CD14-positive monocyte (primary cell): ENCODE measurements around the gene ISM2. TPM values are rescaled to one million over a fixed set of nuclear protein-coding genes. Genes with fewer than 3 reads are reported as not detected.
A peak's percentile ranks its signal among the peaks of the same experiment; 100 is the strongest.

ENCODE experiments used
- DNase-seq, 3 donors: peaks; one replicate each; pipeline ENCODE4 v3.0.0-alpha.2; 2011 to 2022
- H2AFZ ChIP-seq: 2 replicates; pipeline ENCODE4 v1.6.0; 2012; ENCODE audit warnings: mild to moderate bottlenecking, low read depth, low read length, inconsistent platforms; ENCODE audit not compliant: insufficient read depth, poor library complexity, severe bottlenecking
- H3K27ac ChIP-seq, 2 donors: 1 replicate in 1 of 2; 2 replicates in 1 of 2; pipeline ENCODE4 v1.5.1; 2012 to 2013; ENCODE audit warnings: low read length in 2 of 2, control low read depth in 1 of 2, inconsistent platforms in 1 of 2, low read depth in 1 of 2, mild to moderate bottlenecking in 1 of 2
- H3K27me3 ChIP-seq, 2 donors: one replicate each; pipeline versions ENCODE4 v1.6.0 to v1.6.1; 2011 to 2013; ENCODE audit warnings: low read length in 2 of 2; ENCODE audit not compliant: control insufficient read depth in 2 of 2, insufficient read depth in 2 of 2
- H3K36me3 ChIP-seq, 2 donors: replicated peaks in 1 of 2; 1 replicate in 1 of 2; 2 replicates in 1 of 2; pipeline versions ENCODE4 v1.5.1 to v1.6.1; 2012 to 2013; ENCODE audit warnings: low read length in 2 of 2, control low read depth in 1 of 2, inconsistent platforms in 1 of 2, mild to moderate bottlenecking in 1 of 2; ENCODE audit not compliant: insufficient read depth in 2 of 2, control insufficient read depth in 1 of 2
- H3K4me1 ChIP-seq, 2 donors: 1 replicate in 1 of 2; 2 replicates in 1 of 2; pipeline versions ENCODE4 v1.5.1 to v1.6.1; 2012 to 2013; ENCODE audit warnings: low read length in 2 of 2, control low read depth in 1 of 2, inconsistent platforms in 1 of 2, mild to moderate bottlenecking in 1 of 2, moderate library complexity in 1 of 2; ENCODE audit not compliant: insufficient read depth in 2 of 2, control insufficient read depth in 1 of 2
- H3K4me2 ChIP-seq: replicated peaks from 2 replicates; pipeline ENCODE3; 2012; ENCODE audit warnings: low read length, moderate library complexity, mild to moderate bottlenecking; ENCODE audit not compliant: poor library complexity, severe bottlenecking; ENCODE audit errors: extremely low read depth
- H3K4me3 ChIP-seq, 3 experiments: fragments of 200-600 bp in 1 of 3; sonication (generic) in 1 of 3; replicated peaks in 1 of 3; 1 replicate in 2 of 3; 2 replicates in 1 of 3; pipeline ENCODE4 v1.5.1; 2011 to 2013; ENCODE audit warnings: low read length in 3 of 3, mild to moderate bottlenecking in 3 of 3, control low read depth in 2 of 3, low read depth in 2 of 3, inconsistent platforms in 1 of 3, moderate library complexity in 1 of 3
- H3K79me2 ChIP-seq: 2 replicates; pipeline ENCODE4 v1.6.0; 2012; ENCODE audit warnings: mild to moderate bottlenecking, control low read depth, inconsistent platforms, low read length, moderate library complexity; ENCODE audit not compliant: insufficient read depth
- H3K9ac ChIP-seq: 2 replicates; pipeline ENCODE4 v1.6.0; 2017; ENCODE audit warnings: low read length, mild to moderate bottlenecking; ENCODE audit not compliant: insufficient read depth, poor library complexity, severe bottlenecking
- H3K9me3 ChIP-seq, 2 donors: replicated peaks in 1 of 2; 1 replicate in 1 of 2; 2 replicates in 1 of 2; pipeline versions ENCODE4 v1.5.1 to v1.6.1; 2012 to 2013; ENCODE audit warnings: low read length in 2 of 2, control low read depth in 1 of 2; ENCODE audit not compliant: control insufficient read depth in 1 of 2, insufficient read depth in 1 of 2
- H4K20me1 ChIP-seq: 2 replicates; pipeline ENCODE4 v1.6.0; 2012; ENCODE audit warnings: mild to moderate bottlenecking, low read length, control low read depth, moderate library complexity; ENCODE audit not compliant: insufficient read depth
- H3K27ac Mint-ChIP-seq, 7 donors: one replicate each; pipeline ENCODE4 v1.8.0; 2020; ENCODE audit warnings: mild to moderate bottlenecking in 7 of 7, mixed read lengths in 7 of 7, moderate library complexity in 6 of 7, inconsistent platforms in 2 of 7
- H3K27me3 Mint-ChIP-seq, 3 donors: one replicate each; pipeline ENCODE4 v1.8.0; 2021 to 2022; ENCODE audit warnings: low read depth in 3 of 3, mild to moderate bottlenecking in 3 of 3, mixed read lengths in 3 of 3, moderate library complexity in 3 of 3, inconsistent platforms in 1 of 3
- H3K36me3 Mint-ChIP-seq, 2 donors: one replicate each; pipeline ENCODE4 v1.8.0; 2020; ENCODE audit warnings: mixed read lengths in 2 of 2, inconsistent platforms in 1 of 2, mild to moderate bottlenecking in 1 of 2
- H3K4me1 Mint-ChIP-seq: one replicate; pipeline ENCODE4 v1.8.0; 2020; ENCODE audit warnings: mild to moderate bottlenecking, mixed read lengths
- H3K4me3 Mint-ChIP-seq, 2 donors: one replicate each; pipeline ENCODE4 v1.8.0; 2020; ENCODE audit warnings: mild to moderate bottlenecking in 2 of 2, mixed read lengths in 2 of 2, moderate library complexity in 1 of 2
- H3K9me3 Mint-ChIP-seq, 7 donors: one replicate each; pipeline ENCODE4 v1.8.0; 2020 to 2022; ENCODE audit warnings: mixed read lengths in 7 of 7, mild to moderate bottlenecking in 6 of 7, moderate library complexity in 6 of 7, inconsistent platforms in 2 of 7
- WGBS: methylation state at CpG from one replicate; pipeline ENCODE4 v1.1.5; 2013; ENCODE audit warnings: missing lambda C conversion rate; ENCODE audit not compliant: insufficient coverage; 5-methylcytosine and 5-hydroxymethylcytosine counted together
- intact Hi-C, 2 donors: fragments of 100-400 bp; cut with micrococcal nuclease; formaldehyde crosslinking; loops; one replicate each; pipeline versions ENCODE4 v1.15.0 to v1.15.1; 2023
- polyA plus RNA-seq, 3 donors: library from polyadenylated mRNA; depleted of rRNA in 1 of 3; unstranded in 2 of 3; stranded (reverse) in 1 of 3; fragments of 300-500 nt in 2 of 3; fragments of >200 nt in 1 of 3; fragmentation: Illumina TruSeq in 2 of 3; gene quantifications; 1 replicate in 2 of 3; 2 replicates in 1 of 3; pipeline ENCODE4 v1.2.3, GENCODE V29; 2012 to 2021
- TF ChIP-seq, protein P1 (sequence below): fragments of 200-600 bp; IDR thresholded peaks from one replicate; pipeline ENCODE4 v1.8.0; 2022; ENCODE audit warnings: antibody characterized with exemption, mild to moderate bottlenecking

ISM2 gene
- polyA plus RNA-seq, 3 donors: not detected

DNA sequence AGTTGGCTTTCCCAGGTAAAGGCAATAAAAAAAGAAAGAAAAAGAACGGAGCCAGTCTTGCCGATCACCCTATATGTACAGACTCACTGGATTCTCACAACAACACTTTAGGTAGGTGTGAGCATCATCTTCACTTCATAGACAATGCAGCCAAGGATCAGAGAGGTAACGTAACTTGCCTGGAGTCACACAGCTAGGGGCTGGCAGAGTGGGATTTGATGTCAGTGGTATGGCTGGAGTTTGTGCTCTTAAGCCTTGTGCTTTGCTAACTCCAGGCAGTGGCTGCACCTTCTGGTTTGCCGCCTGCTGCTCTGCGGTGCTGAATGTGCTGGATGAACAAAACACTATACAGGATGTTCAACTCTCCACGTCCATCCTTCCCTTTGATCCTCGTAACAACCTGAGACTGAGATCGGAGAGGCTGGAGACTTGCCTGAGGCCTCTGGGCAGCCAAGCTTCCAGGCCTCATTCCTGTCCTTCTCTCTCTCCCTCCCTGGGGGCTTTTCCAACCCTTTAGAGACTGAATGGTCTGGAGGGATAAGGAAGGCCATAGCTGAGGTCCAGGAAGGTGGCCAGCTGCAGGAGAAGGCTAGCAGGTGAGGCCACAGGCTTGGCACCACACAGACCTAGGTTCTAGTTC lies 8.1 kb downstream of the ISM2 start:
- no peaks in the 10 kb centered on the region for H3K4me1 Mint-ChIP-seq
- Histone ChIP-seq H3K9me3 (no peaks in the 10 kb centered on the region), H3K4me3 (no peak overlapping the region), H3K36me3 (no peaks in the 10 kb centered on the region), H4K20me1 (no peaks in the 10 kb centered on the region), H3K4me2 (no peak overlapping the region), H3K9ac (no peak overlapping the region), H2AFZ (no peak overlapping the region), H3K79me2 (no peaks in the 10 kb centered on the region), H3K4me1 (no peaks in the 10 kb centered on the region), H3K27ac (no peak overlapping the region), H3K27me3 (no peaks in the 10 kb centered on the region)
- 100% methylated on average over 4 of the region's 8 CpGs for WGBS
- H3K27me3 Mint-ChIP-seq: peaks cover 0 to 2% (median 1%) of the 10 kb centered on the region in 3 donors
- DNase-seq: no peak
- TF ChIP-seq, protein P1, sequence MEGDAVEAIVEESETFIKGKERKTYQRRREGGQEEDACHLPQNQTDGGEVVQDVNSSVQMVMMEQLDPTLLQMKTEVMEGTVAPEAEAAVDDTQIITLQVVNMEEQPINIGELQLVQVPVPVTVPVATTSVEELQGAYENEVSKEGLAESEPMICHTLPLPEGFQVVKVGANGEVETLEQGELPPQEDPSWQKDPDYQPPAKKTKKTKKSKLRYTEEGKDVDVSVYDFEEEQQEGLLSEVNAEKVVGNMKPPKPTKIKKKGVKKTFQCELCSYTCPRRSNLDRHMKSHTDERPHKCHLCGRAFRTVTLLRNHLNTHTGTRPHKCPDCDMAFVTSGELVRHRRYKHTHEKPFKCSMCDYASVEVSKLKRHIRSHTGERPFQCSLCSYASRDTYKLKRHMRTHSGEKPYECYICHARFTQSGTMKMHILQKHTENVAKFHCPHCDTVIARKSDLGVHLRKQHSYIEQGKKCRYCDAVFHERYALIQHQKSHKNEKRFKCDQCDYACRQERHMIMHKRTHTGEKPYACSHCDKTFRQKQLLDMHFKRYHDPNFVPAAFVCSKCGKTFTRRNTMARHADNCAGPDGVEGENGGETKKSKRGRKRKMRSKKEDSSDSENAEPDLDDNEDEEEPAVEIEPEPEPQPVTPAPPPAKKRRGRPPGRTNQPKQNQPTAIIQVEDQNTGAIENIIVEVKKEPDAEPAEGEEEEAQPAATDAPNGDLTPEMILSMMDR: no peak
- H3K4me3 Mint-ChIP-seq: no peak overlapping the region
- no peak overlapping the region for H3K27ac Mint-ChIP-seq
- intact Hi-C loops: no loop called here
- no peaks in the 10 kb centered on the region for H3K9me3 Mint-ChIP-seq
- H3K36me3 Mint-ChIP-seq: no peaks in the 10 kb centered on the region

DNA sequence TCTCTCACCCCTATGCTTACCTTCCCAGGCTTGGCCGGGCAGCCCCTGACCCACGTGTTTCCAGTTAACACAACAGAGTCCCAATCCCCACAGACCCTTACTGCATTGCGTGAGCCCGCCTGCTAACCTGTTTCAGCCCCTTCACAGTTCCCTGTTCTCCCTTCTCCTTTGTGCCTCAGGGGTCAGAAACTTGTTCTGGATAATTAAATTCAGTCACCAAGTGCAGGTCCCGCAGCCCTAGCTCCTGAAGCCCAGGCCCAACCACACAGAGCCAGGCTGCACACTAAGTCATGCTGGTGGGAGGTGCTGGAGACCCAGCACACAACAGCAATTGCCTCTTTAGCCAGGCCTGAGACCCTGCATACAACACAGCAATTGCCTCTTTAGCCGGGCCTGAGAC lies 9.6 kb downstream of the ISM2 start:
- H3K4me1 Mint-ChIP-seq: no peaks in the 10 kb centered on the region
- H2AFZ ChIP-seq: no peak overlapping the region
- H3K9me3 ChIP-seq: no peaks in the 10 kb centered on the region
- DNase-seq: no peak
- H3K27ac ChIP-seq: no peak overlapping the region
- peak overlapping the region in 1 of 7 donors; percentile 31 for H3K27ac Mint-ChIP-seq
- no peaks in the 10 kb centered on the region for H3K27me3 ChIP-seq
- H4K20me1 ChIP-seq: no peaks in the 10 kb centered on the region
- no peaks in the 10 kb centered on the region for H3K36me3 Mint-ChIP-seq
- H3K27me3 Mint-ChIP-seq: peaks cover 1 to 2% (median 2%) of the 10 kb centered on the region in 3 donors
- no peak overlapping the region for H3K4me3 ChIP-seq
- no peak overlapping the region for H3K4me2 ChIP-seq
- no peaks in the 10 kb centered on the region for H3K4me1 ChIP-seq
- no peaks in the 10 kb centered on the region for H3K9me3 Mint-ChIP-seq
- intact Hi-C loops: no loop called here
- no peak overlapping the region for H3K9ac ChIP-seq
- H3K36me3 ChIP-seq: no peaks in the 10 kb centered on the region
- H3K4me3 Mint-ChIP-seq: no peak overlapping the region
- no peaks in the 10 kb centered on the region for H3K79me2 ChIP-seq
- TF ChIP-seq, protein P1: no peak
- WGBS: 98% methylated on average over 6 of the region's 6 CpGs
